ENCODE measurements around the gene CKAP5. TPM values are rescaled to one million over a fixed set of nuclear protein-coding genes. Genes with fewer than 3 reads are reported as not detected.

Gene CKAP5
- total RNA-seq, 1 donor from 2014 or later: 193 TPM

DNA sequence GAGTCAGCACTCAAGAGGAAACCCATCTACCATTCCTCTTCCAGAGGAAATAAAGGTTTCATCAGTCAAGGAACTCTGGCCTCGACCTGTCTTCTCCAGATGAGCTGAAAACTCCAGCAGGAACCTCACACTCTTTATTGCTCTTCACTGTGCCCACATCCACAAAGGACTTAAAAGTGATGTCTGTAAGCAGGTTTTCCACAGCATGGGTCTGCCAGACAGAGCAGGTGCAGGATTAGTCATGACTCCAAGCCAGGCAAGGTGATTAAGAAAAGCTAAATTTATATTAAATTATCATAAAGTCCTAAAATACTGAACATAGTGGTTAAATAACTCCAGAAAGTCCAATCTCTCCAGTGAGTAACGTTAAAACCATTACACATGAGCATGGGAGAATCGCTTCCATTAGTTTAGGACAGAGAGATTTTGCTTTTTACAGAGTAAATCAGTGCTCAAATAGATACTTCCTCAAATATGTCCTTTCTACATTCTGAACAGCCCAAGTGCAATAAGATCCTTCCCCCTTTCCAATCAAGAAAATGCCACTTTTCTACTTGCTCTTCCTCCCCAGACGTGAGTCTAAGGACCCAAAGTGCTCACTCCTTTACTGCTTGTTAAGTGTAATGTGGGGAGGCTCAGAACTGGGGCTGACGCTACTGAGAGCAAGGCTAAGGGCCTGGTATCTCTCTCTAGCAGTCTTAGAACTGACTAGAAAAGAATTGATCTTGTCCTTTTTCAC, 10.7 kb upstream of the CKAP5 start:
- Mint-ChIP-seq H3K36me3 (ENCODE audit: unreplicated experiment) (no peaks in the 10 kb centered on the region), H3K27me3 (ENCODE audit: unreplicated experiment) (peaks cover 5% of the 10 kb centered on the region), H3K9me3 (ENCODE audit: unreplicated experiment) (peaks cover 2% of the 10 kb centered on the region), H3K4me1 (ENCODE audit: low read depth, unreplicated experiment) (no peaks in the 10 kb centered on the region), H3K27ac (ENCODE audit: unreplicated experiment) (no peak overlapping the region), H3K4me3 (ENCODE audit: unreplicated experiment) (no peak overlapping the region)
- TF ChIP-seq, protein P1, sequence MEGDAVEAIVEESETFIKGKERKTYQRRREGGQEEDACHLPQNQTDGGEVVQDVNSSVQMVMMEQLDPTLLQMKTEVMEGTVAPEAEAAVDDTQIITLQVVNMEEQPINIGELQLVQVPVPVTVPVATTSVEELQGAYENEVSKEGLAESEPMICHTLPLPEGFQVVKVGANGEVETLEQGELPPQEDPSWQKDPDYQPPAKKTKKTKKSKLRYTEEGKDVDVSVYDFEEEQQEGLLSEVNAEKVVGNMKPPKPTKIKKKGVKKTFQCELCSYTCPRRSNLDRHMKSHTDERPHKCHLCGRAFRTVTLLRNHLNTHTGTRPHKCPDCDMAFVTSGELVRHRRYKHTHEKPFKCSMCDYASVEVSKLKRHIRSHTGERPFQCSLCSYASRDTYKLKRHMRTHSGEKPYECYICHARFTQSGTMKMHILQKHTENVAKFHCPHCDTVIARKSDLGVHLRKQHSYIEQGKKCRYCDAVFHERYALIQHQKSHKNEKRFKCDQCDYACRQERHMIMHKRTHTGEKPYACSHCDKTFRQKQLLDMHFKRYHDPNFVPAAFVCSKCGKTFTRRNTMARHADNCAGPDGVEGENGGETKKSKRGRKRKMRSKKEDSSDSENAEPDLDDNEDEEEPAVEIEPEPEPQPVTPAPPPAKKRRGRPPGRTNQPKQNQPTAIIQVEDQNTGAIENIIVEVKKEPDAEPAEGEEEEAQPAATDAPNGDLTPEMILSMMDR (IDR thresholded peaks at IDR 0.05; ENCODE audit: partially characterized antibody, unreplicated experiment): no peak
- no peak for DNase-seq

DNA sequence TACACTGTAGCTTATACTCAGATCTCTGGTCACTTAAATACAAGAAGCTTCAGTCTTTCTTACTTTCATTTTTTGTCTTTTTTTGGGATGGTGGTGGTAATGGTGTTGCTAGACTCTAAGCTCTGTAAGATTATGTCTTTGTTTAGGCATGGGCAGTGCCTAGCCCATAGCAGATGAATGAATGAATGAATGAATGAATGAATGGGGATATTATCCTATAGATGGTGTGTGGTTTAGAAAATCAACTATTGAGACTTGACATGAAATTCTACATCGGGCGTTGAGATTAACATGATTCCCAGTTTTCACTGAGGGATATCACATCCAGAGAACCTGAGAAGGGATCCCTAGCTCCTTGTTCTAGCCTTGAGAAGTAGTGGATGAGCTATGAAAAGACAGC, 9.8 kb upstream of the CKAP5 start:
- peaks cover 2% of the 10 kb centered on the region for H3K9me3 Mint-ChIP-seq (ENCODE audit: unreplicated experiment)
- H3K27me3 Mint-ChIP-seq (ENCODE audit: unreplicated experiment): peaks cover 5% of the 10 kb centered on the region
- H3K4me1 Mint-ChIP-seq (ENCODE audit: low read depth, unreplicated experiment): no peaks in the 10 kb centered on the region
- H3K4me3 Mint-ChIP-seq (ENCODE audit: unreplicated experiment): no peak overlapping the region
- TF ChIP-seq, protein P1 (IDR thresholded peaks at IDR 0.05; ENCODE audit: partially characterized antibody, unreplicated experiment): no peak
- no peak overlapping the region for H3K27ac Mint-ChIP-seq (ENCODE audit: unreplicated experiment)
- DNase-seq: no peak
- H3K36me3 Mint-ChIP-seq (ENCODE audit: unreplicated experiment): peaks cover 4% of the 10 kb centered on the region

DNA sequence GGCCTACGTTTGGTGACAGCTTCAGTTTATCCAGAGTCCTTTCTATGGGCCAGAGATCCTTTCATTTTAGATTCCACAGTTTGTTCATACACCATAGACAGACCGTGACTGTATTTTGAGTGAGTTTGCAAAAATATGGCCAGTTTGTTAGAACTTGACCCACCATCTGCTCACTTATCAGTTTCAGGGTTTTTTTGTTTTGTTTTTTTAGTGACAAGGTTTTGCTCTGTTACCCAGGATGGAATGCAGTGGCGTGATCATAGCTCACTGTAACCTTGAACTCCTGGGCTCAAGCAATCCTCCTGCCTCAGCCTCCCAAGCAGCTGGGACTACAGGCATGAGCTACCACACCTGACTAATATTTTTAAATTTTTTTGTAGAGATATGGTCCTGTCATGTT, 9.1 kb upstream of the CKAP5 start:
- DNase-seq: no peak
- TF ChIP-seq, protein P1 (IDR thresholded peaks at IDR 0.05; ENCODE audit: partially characterized antibody, unreplicated experiment): no peak
- H3K27me3 Mint-ChIP-seq (ENCODE audit: unreplicated experiment): peaks cover 5% of the 10 kb centered on the region
- no peaks in the 10 kb centered on the region for H3K4me1 Mint-ChIP-seq (ENCODE audit: low read depth, unreplicated experiment)
- H3K36me3 Mint-ChIP-seq (ENCODE audit: unreplicated experiment): peaks cover 4% of the 10 kb centered on the region
- no peak overlapping the region for H3K4me3 Mint-ChIP-seq (ENCODE audit: unreplicated experiment)
- H3K9me3 Mint-ChIP-seq (ENCODE audit: unreplicated experiment): peaks cover 2% of the 10 kb centered on the region
- H3K27ac Mint-ChIP-seq (ENCODE audit: unreplicated experiment): no peak overlapping the region

DNA sequence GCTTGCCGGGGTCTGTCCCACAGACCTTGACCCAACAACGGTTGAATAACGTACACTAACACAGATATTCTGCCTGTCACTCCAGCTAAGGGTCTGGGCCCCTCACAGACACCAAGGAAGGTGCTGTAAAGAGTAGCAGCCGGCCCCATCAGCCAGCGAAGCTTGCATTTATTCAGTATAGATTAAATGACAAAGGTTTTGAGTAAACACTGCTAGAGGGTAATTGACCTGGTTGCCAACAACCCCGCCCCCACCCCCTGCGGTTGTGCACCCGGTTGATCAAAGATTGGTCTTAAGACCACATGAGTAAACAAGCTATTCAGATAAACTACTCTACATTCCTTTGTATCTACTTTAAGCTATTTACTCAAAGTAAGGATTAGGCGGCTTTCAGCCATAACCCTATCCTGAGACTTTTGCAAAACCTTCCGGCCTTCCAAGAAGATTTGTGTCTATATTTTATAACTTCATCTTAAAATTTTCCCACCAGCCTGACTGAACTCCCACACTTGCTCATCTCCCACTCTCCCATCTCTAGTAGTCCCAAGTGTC, 4.8 kb upstream of the CKAP5 start:
- Mint-ChIP-seq H3K27ac (ENCODE audit: unreplicated experiment) (no peak overlapping the region), H3K4me1 (ENCODE audit: low read depth, unreplicated experiment) (no peaks in the 10 kb centered on the region), H3K4me3 (ENCODE audit: unreplicated experiment) (no peak overlapping the region), H3K36me3 (ENCODE audit: unreplicated experiment) (peaks cover 4% of the 10 kb centered on the region), H3K9me3 (ENCODE audit: unreplicated experiment) (peaks cover 2% of the 10 kb centered on the region), H3K27me3 (ENCODE audit: unreplicated experiment) (peaks cover 6% of the 10 kb centered on the region)
- no peak for DNase-seq
- TF ChIP-seq, protein P1 (IDR thresholded peaks at IDR 0.05; ENCODE audit: partially characterized antibody, unreplicated experiment): no peak

DNA sequence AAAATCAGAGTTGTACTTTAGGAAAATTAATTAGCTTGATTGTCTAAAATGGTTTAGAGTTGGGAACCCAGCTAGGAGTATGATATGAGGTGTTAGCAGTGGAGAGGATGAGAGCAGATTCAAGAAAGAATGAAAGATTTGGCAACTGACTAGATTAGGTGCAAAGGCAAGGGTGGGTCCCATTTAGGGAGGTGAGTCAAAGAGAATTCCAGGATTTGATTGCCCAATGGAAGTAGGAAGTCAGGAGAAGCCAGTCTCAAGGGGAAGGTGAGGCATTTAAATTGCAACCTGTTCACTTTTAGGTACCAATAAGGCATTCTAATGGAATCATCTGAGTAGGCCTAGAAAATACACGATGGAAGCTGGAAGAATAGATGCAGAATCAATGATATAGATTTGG, 3.6 kb upstream of the CKAP5 start:
- Mint-ChIP-seq H3K9me3 (ENCODE audit: unreplicated experiment) (peaks cover 2% of the 10 kb centered on the region), H3K4me1 (ENCODE audit: low read depth, unreplicated experiment) (no peaks in the 10 kb centered on the region), H3K27ac (ENCODE audit: unreplicated experiment) (no peak overlapping the region), H3K27me3 (ENCODE audit: unreplicated experiment) (peaks cover 6% of the 10 kb centered on the region), H3K36me3 (ENCODE audit: unreplicated experiment) (peaks cover 4% of the 10 kb centered on the region), H3K4me3 (ENCODE audit: unreplicated experiment) (no peak overlapping the region)
- no peak for DNase-seq
- TF ChIP-seq, protein P1 (IDR thresholded peaks at IDR 0.05; ENCODE audit: partially characterized antibody, unreplicated experiment): no peak

Measured in glutamatergic neuron (in vitro differentiated cells).